GM18870 (cell line): ENCODE results near the gene SCGB1C1.
"Not testable (repeated sequence)": the region's sequence is repeated elsewhere in the genome, so short reads cannot be mapped to it uniquely, and the experiment has no call there.

Experiments
- ATAC-seq: cut with Tn5 transposase; IDR thresholded peaks from one replicate; pipeline ENCODE4 v1.9.1; 2021; ENCODE audit warnings: moderate library complexity; ENCODE audit not compliant: unreplicated experiment

Gene SCGB1C1

DNA sequence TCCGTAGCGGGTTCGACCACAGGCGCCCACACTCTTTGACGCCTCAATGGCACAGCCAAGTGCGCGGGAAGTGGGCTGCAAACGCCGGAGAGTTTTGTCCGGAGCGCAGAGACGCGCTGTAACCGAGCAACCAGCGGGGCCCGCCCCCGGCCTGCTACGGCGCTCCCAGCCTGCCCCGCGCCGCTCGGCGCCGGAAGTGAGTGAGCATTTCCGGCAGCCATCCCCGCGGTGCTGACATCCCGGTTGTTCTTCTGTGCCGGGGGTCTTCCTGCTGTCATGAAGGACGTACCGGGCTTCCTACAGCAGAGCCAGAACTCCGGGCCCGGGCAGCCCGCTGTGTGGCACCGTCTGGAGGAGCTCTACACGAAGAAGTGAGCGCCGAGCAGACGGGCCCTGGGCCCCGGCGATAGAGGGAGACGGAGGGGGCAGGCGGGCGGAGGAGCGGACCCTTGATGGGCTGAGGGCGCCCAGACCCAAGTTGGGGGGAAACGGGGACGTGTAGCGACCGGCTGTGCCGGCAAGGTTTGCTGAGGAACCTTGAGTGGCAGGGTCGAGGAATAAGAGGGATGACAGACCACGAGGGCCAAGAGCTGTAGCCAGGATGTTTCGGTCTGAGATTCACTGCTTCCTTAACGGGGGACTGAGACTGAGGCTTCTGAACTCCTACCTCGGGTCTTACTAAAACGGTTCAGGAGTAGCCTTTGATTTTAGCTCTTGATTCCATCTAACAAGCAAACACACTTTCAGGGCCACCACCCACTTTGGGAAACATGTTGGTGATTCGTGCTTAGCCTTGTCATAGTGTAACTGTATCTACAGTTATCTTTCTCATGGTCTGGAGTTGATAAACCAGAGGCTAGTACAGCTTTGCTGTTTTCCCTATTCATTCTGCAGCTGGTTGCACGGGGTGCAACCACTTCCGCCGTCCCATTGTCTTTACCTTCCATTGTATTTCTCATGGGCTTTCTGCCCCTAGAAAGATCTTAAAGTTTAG, 44.2 kb downstream of the SCGB1C1 start, which contains the start of gene PSMD13:
PSMD13 (plus strand) TSS at position 203 of the 994 bp plus-strand sequence; CDS start at position 277, 74 bp downstream.
- peak; percentile 46 for ATAC-seq

GRCh38 chr11:238346-238745, 45.5 kb downstream of the SCGB1C1 start:
- ATAC-seq, result not testable (repeated sequence)

DNA sequence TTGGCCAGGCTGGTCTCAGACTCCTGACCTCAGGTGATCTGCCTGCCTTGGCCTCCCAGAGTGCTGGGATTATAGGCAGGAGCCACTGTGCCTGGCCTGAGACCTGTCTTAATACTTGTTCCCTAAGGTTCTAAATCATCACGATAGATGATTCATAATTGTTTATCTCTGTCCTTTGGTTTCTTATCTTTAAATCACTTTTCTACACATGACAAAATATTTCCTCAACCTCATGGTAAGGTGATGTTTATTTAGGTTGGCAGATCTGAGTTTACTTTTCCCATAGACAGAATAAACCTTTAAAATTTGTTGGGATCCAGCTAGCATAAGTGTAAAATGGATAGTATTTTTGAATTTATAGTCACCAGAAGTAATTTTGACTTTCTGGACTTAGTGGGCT, 47.4 kb downstream of the SCGB1C1 start:
- ATAC-seq, result no peak

GRCh38 chr11:241634-242033, 48.8 kb downstream of the SCGB1C1 start:
- no peak for ATAC-seq
